ENCODE measurements around the gene HYAL3.

DNA sequence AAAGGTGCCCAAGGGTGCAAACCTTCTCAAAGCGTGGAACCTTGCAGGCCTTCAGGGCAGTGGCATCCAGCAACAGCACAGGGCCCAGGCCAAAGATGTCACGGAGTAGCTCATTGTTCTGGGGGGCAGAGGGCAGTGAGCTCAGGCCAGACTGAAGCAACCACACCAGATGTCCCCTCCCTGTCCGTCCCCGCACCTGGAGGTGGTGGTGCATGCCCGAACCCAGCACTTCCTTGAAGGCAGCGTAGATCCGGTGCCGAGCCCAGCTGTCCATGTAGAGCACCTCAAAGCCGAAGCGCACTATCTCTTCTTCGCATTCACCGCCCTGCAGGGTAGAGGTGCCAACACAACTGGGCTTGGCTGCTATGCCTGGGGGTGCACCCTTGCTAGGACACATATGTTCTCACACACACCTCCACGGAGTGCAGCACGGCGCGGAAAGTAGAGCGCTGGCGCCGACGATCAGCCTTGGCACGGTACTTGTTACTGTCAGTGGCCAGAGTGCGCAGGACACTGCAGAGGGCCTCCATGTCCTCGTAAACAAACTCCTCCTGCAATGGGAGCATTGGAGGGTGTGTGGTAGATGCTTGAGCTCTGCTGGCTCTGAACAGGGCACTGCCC lies 10.7 kb downstream of the HYAL3 start:
- TF ChIP-seq, protein P1, sequence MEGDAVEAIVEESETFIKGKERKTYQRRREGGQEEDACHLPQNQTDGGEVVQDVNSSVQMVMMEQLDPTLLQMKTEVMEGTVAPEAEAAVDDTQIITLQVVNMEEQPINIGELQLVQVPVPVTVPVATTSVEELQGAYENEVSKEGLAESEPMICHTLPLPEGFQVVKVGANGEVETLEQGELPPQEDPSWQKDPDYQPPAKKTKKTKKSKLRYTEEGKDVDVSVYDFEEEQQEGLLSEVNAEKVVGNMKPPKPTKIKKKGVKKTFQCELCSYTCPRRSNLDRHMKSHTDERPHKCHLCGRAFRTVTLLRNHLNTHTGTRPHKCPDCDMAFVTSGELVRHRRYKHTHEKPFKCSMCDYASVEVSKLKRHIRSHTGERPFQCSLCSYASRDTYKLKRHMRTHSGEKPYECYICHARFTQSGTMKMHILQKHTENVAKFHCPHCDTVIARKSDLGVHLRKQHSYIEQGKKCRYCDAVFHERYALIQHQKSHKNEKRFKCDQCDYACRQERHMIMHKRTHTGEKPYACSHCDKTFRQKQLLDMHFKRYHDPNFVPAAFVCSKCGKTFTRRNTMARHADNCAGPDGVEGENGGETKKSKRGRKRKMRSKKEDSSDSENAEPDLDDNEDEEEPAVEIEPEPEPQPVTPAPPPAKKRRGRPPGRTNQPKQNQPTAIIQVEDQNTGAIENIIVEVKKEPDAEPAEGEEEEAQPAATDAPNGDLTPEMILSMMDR (IDR thresholded peaks at IDR 0.05): no peak
- TF ChIP-seq POLR2A (IDR thresholded peaks at IDR 0.05): no peak

Measured in lower leg skin (tissue), 3 donors.